ENCODE results near the gene IMPACT.

Gene IMPACT

DNA sequence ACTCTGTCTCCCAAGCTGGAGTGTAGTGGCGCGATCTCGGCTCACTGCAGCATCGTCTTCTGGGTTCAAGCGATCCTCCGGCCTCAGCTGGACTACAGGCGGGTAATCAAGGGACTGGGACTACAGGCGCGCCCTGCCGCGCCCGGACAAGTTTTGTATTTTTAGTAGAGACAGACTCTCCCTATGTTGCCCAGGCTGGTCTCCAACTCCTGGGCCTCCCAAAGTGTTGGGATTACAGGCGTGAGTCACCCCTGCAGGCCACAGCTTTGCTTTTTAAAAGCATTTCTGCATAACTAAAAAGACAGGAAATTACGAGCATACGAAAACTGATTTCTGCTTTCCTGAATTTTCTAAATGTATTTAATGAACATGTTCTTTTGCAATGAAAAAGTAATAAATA, 27.9 kb upstream of the IMPACT start:
- TF ChIP-seq, protein P1, sequence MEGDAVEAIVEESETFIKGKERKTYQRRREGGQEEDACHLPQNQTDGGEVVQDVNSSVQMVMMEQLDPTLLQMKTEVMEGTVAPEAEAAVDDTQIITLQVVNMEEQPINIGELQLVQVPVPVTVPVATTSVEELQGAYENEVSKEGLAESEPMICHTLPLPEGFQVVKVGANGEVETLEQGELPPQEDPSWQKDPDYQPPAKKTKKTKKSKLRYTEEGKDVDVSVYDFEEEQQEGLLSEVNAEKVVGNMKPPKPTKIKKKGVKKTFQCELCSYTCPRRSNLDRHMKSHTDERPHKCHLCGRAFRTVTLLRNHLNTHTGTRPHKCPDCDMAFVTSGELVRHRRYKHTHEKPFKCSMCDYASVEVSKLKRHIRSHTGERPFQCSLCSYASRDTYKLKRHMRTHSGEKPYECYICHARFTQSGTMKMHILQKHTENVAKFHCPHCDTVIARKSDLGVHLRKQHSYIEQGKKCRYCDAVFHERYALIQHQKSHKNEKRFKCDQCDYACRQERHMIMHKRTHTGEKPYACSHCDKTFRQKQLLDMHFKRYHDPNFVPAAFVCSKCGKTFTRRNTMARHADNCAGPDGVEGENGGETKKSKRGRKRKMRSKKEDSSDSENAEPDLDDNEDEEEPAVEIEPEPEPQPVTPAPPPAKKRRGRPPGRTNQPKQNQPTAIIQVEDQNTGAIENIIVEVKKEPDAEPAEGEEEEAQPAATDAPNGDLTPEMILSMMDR (IDR thresholded peaks at IDR 0.05) = no peak
- no peaks in the 10 kb centered on the region for H3K9me3 ChIP-seq
- H3K4me1 ChIP-seq (ENCODE audit: control insufficient read depth in 1 of 2, insufficient read depth in 1 of 2, low read depth in 1 of 2, low read length in 1 of 2) = peaks cover 17 to 21% of the 10 kb centered on the region in 2 experiments
- no peak overlapping the region for H3K4me3 ChIP-seq (ENCODE audit: low read depth in 1 of 2, low read length in 1 of 2)
- H3K27ac ChIP-seq = no peak overlapping the region
- H3K27me3 ChIP-seq = no peaks in the 10 kb centered on the region
- no peaks in the 10 kb centered on the region for H3K36me3 ChIP-seq

DNA sequence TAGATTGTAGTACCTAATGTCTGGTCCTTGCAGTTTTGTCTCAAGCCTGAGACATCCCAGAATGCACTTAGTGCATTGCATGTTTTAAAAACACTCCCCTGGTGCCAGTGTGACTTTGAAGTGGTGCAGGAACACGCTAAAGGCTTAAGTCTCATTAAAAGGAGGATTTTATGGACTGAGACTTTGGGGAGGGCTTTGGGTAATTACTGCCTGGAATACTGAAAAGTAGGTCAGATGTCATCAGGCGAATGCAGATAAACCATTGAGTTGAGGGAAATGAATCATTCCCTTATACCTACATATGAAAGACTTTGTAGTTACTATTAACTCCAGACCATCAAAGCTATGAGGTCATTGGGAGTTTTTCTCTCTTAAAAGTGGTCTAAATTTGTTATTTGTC, 25.9 kb upstream of the IMPACT start:
- no peaks in the 10 kb centered on the region for H3K9me3 ChIP-seq
- no peak overlapping the region for H3K27ac ChIP-seq
- no peak overlapping the region for H3K4me3 ChIP-seq (ENCODE audit: low read depth in 1 of 2, low read length in 1 of 2)
- TF ChIP-seq, protein P1 (IDR thresholded peaks at IDR 0.05) = no peak
- H3K36me3 ChIP-seq = no peaks in the 10 kb centered on the region
- H3K27me3 ChIP-seq = no peaks in the 10 kb centered on the region
- H3K4me1 ChIP-seq (ENCODE audit: control insufficient read depth in 1 of 2, insufficient read depth in 1 of 2, low read depth in 1 of 2, low read length in 1 of 2) = peaks cover 16 to 17% of the 10 kb centered on the region in 2 experiments

DNA sequence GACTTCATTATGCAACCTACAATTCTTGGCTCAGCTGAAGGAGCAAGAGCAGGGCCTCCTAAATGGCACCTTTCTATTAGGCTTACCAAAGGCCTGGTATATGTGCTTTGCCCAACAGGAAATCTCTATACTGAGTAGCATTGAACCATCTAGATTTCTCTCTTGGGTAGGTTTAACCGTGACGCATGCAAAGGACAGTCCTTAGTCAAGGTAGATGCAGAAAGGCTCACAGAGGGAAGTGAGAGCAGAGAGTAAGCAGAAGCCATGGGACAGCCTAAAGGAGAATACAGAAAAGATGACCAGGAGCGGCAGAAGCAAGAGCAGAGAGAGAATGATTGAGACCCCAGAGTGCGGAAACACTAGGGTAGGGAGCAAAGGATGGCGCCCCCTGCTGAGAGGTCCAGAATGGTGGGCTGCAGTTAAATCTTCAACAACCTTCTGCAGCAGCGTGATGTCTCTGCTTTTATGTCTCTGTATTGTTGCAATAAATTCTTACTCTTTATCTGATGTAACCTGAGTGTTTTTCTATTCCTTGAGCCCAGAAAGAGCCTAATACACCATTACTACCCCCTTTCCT, 24.2 kb upstream of the IMPACT start:
- Histone ChIP-seq H3K4me3 (ENCODE audit: low read depth in 1 of 2, low read length in 1 of 2) (no peak overlapping the region), H3K27ac (no peak overlapping the region), H3K36me3 (no peaks in the 10 kb centered on the region), H3K27me3 (peaks cover 6% of the 10 kb centered on the region), H3K4me1 (ENCODE audit: control insufficient read depth in 1 of 2, insufficient read depth in 1 of 2, low read depth in 1 of 2, low read length in 1 of 2) (peaks cover 5 to 9% of the 10 kb centered on the region in 2 experiments), H3K9me3 (no peaks in the 10 kb centered on the region)
- TF ChIP-seq, protein P1 (IDR thresholded peaks at IDR 0.05) = no peak

DNA sequence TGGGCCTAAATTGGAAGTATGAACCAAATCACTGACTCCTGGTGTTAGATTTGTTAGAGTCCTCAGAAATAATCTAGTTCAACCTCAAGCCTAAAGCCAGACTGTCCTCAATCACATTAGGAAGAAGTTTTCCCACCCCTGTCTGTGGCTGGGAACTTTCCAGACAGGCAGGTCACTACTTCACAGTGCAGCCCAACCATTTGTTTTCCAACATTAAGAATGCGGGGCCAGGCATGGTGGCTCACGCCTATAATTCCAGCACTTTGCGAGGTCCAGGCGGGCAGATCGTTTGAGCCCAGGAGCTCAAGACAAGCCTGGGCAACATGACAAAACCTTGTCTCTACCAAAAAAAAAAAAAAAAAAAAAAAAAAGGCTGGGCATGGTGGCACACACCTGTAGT, 23.4 kb upstream of the IMPACT start:
- Histone ChIP-seq H3K4me3 (ENCODE audit: low read depth in 1 of 2, low read length in 1 of 2) (no peak overlapping the region), H3K36me3 (no peaks in the 10 kb centered on the region), H3K4me1 (ENCODE audit: control insufficient read depth in 1 of 2, insufficient read depth in 1 of 2, low read depth in 1 of 2, low read length in 1 of 2) (peaks cover 3 to 4% of the 10 kb centered on the region in 2 experiments), H3K9me3 (no peaks in the 10 kb centered on the region), H3K27me3 (peaks cover 6% of the 10 kb centered on the region), H3K27ac (no peak overlapping the region)
- TF ChIP-seq, protein P1 (IDR thresholded peaks at IDR 0.05) = no peak

GRCh38 chr18:24404591-24404990, 21.9 kb upstream of the IMPACT start:
- H3K9me3 ChIP-seq = no peaks in the 10 kb centered on the region
- H3K27me3 ChIP-seq = peaks cover 6% of the 10 kb centered on the region
- H3K36me3 ChIP-seq = no peaks in the 10 kb centered on the region
- TF ChIP-seq, protein P1 (IDR thresholded peaks at IDR 0.05) = no peak
- no peak overlapping the region for H3K27ac ChIP-seq
- H3K4me1 ChIP-seq (ENCODE audit: control insufficient read depth in 1 of 2, insufficient read depth in 1 of 2, low read depth in 1 of 2, low read length in 1 of 2) = no peaks in the 10 kb centered on the region
- no peak overlapping the region for H3K4me3 ChIP-seq (ENCODE audit: low read depth in 1 of 2, low read length in 1 of 2)
